ENCODE results near the gene ANAPC7.
A peak's percentile ranks its signal among the peaks of the same experiment; 100 is the strongest.
"Not testable (repeated sequence)": the region's sequence is repeated elsewhere in the genome, so short reads cannot be mapped to it uniquely, and the experiment has no call there.

Gene ANAPC7

GRCh38 chr12:110373962-110374611, 29.4 kb downstream of the ANAPC7 start:
- DNase-seq (ENCODE audit: low spot score) = no peak

- no peak for DNase-seq (ENCODE audit: low spot score)
These were observed 30.1 kb downstream of the ANAPC7 start for GRCh38 chr12:110373425-110373824.

GRCh38 chr12:110373025-110373424, 30.5 kb downstream of the ANAPC7 start:
- no peak for DNase-seq (ENCODE audit: low spot score)

- no peak for DNase-seq (ENCODE audit: low spot score)
These were observed 31.5 kb downstream of the ANAPC7 start for GRCh38 chr12:110372056-110372425.

GRCh38 chr12:110371408-110372055, 32.0 kb downstream of the ANAPC7 start:
- no peak for DNase-seq (ENCODE audit: low spot score)

- DNase-seq (ENCODE audit: low spot score) = no peak
These were observed 32.7 kb downstream of the ANAPC7 start for GRCh38 chr12:110370732-110371231.

- DNase-seq (ENCODE audit: low spot score) = no peak
These were observed 33.5 kb downstream of the ANAPC7 start for GRCh38 chr12:110369992-110370391.

GRCh38 chr12:110367181-110367864, 36.2 kb downstream of the ANAPC7 start:
- DNase-seq (ENCODE audit: low spot score) = no peak

- DNase-seq (ENCODE audit: low spot score) = no peak
These were observed 37.0 kb downstream of the ANAPC7 start for GRCh38 chr12:110366321-110367142.

GRCh38 chr12:110365489-110366320, 37.8 kb downstream of the ANAPC7 start:
- DNase-seq (ENCODE audit: low spot score) = no peak

- no peak for DNase-seq (ENCODE audit: low spot score)
These were observed 42.3 kb downstream of the ANAPC7 start for GRCh38 chr12:110361216-110361615.

- DNase-seq (ENCODE audit: low spot score) = not testable (repeated sequence)
These were observed 45.0 kb downstream of the ANAPC7 start for GRCh38 chr12:110358384-110359097.

GRCh38 chr12:110355073-110355472, 48.4 kb downstream of the ANAPC7 start:
- DNase-seq (ENCODE audit: low spot score) = peak; percentile 21

- no peak for DNase-seq (ENCODE audit: low spot score)
These were observed 49.2 kb downstream of the ANAPC7 start for GRCh38 chr12:110354172-110354780.

- no peak for DNase-seq (ENCODE audit: low spot score)
These were observed 50.1 kb downstream of the ANAPC7 start for GRCh38 chr12:110353211-110353965.

GRCh38 chr12:110352401-110352800, 51.1 kb downstream of the ANAPC7 start:
- DNase-seq (ENCODE audit: low spot score) = no peak

- DNase-seq (ENCODE audit: low spot score) = no peak
These were observed 52.4 kb downstream of the ANAPC7 start for GRCh38 chr12:110351119-110351518.

- DNase-seq (ENCODE audit: low spot score) = peak; percentile 21
These were observed 53.9 kb downstream of the ANAPC7 start for GRCh38 chr12:110349514-110350151.

- no peak for DNase-seq (ENCODE audit: low spot score)
These were observed 54.4 kb downstream of the ANAPC7 start for GRCh38 chr12:110349096-110349495.
